SJSA1 (cell line): ENCODE data around the gene RB1. TPM values are rescaled to one million over a fixed set of nuclear protein-coding genes. Genes with fewer than 3 reads are reported as not detected.

Experiments
- DNase-seq, 2 experiments: peaks; one replicate each; pipeline ENCODE4 v3.0.0-alpha.2; 2015 to 2020; ENCODE audit warnings: low spot score in 2 of 2, low read depth in 1 of 2
- H3K27ac ChIP-seq: fragments of 250-450 bp; sonication (Bioruptor Pico); 2 replicates; pipeline ENCODE4 v1.5.1; 2020; ENCODE audit warnings: mild to moderate bottlenecking, moderate library complexity
- H3K27me3 ChIP-seq: fragments of 250-450 bp; sonication (Bioruptor Pico); replicated peaks from 2 replicates; pipeline ENCODE4 v1.5.1; 2020; ENCODE audit warnings: mild to moderate bottlenecking, moderate library complexity
- H3K36me3 ChIP-seq: fragments of 250-450 bp; sonication (Bioruptor Pico); 2 replicates; pipeline ENCODE4 v1.5.1; 2020; ENCODE audit warnings: mild to moderate bottlenecking
- H3K4me1 ChIP-seq: fragments of 250-450 bp; sonication (Bioruptor Pico); replicated peaks from 2 replicates; pipeline ENCODE4 v1.6.1; 2021; ENCODE audit warnings: mild to moderate bottlenecking
- H3K4me3 ChIP-seq: fragments of 250-450 bp; sonication (Bioruptor Pico); 2 replicates; pipeline ENCODE4 v1.5.1; 2020; ENCODE audit warnings: mild to moderate bottlenecking
- H3K9me3 ChIP-seq: fragments of 250-450 bp; sonication (Bioruptor Pico); replicated peaks from 2 replicates; pipeline ENCODE4 v1.5.1; 2020; ENCODE audit warnings: mild to moderate bottlenecking
- total RNA-seq: library from RNA; depleted of rRNA; stranded (reverse); fragments of >200 nt; shearing (Covaris generic); gene quantifications from 2 replicates; pipeline ENCODE4 v1.2.3, GENCODE V29; 2014

Gene RB1
- total RNA-seq, 1 experiment from 2014 or later: 53.8 TPM

DNA sequence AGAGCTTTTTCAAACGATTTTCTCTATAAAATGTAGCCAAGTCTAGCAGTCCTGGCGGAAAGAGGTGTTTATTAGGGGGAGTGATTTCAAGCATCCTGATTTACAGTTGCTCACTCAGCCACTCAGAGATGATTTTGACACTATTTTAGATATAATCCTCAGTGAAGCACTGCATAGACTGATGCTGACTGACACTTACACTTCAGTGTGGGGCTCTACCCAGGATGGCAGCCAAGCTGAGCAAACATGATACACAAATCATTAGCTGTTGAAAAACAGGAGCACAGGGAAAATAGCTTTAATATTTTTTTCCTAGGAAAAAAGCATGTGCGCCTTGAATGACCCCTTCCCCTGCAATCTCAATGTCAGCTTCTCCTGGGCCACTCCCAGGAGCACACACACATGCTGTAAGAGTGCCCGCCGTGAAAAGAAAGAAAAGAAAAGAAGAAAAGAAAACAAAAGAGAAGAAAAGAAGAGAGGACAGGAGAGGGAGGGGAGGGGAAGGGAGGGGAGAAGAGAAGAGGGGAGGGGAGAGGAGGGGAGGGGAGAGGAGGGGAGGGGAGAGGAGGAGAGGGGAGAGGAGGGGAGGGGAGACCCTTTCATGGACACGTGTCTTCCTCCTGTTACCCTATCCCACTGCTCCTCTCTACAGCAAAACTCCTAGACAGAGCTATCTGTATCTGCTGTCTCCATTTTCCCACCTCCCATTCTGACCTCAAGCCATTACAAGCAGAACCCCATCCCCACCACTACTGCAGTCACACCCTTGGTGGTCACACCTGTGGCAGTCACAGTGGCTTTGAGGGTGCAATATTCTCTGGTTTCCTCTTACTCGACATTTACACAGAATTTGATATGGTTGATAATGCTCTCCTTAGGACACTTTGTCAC, 193.0 kb downstream of the RB1 start:
- no peaks in the 10 kb centered on the region for H3K9me3 ChIP-seq
- no peaks in the 10 kb centered on the region for H3K27me3 ChIP-seq
- no peak overlapping the region for H3K4me3 ChIP-seq
- H3K4me1 ChIP-seq: no peaks in the 10 kb centered on the region
- H3K36me3 ChIP-seq: no peaks in the 10 kb centered on the region
- no peak for DNase-seq
- no peak overlapping the region for H3K27ac ChIP-seq

DNA sequence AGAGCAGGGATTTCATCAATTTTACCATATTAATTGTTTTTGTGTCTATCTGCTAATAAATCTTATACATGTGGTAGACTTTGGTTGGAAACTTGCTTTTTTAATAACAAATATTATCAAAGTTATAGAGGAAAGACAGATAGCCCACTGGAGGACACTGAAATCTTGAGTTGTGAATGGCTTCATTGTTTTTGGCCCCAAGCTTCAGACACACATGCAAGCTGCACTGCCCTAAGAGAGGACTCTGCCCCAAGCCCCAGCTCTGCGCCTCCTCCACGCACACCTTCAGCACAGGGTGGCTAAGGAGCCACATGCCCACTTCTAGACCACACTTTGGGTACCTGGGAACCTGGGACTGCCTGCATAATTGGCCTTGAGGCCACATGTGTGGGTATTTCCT, 194.1 kb downstream of the RB1 start:
- H3K27me3 ChIP-seq: no peaks in the 10 kb centered on the region
- H3K27ac ChIP-seq: no peak overlapping the region
- no peaks in the 10 kb centered on the region for H3K9me3 ChIP-seq
- no peaks in the 10 kb centered on the region for H3K36me3 ChIP-seq
- no peak overlapping the region for H3K4me3 ChIP-seq
- DNase-seq: no peak
- peaks cover 1% of the 10 kb centered on the region; the same call in 1 of the 2 replicates for H3K4me1 ChIP-seq

DNA sequence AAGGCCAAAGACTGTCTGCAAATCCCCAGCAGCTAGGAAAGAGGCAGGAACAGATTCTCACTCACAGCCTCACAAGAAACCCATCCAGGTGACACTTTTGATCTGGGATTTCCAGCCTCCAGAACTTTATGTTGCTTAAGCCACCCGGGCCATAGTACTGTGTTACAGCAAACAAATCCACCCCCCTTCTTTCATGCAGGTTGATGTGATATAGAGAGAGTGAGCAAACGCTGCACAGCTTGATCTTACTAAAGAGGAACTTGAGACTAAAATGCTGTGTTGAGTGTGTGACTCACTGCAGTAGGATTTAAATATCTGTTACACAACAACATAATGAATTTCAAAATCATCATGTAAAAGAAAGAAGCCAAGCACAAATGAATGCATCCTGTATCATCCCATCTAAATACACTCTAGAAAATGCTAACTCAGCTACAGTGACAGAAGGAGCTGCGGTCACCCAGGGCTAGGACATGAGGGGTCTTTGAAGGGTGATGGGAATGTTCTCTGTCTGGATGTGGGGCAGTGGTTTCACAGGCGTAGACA, 197.2 kb downstream of the RB1 start:
- no peaks in the 10 kb centered on the region for H3K36me3 ChIP-seq
- H3K27me3 ChIP-seq: no peaks in the 10 kb centered on the region
- no peaks in the 10 kb centered on the region for H3K9me3 ChIP-seq
- H3K4me3 ChIP-seq: no peak overlapping the region
- no peak for DNase-seq
- H3K4me1 ChIP-seq: peaks cover 6% of the 10 kb centered on the region; the same call in 1 of the 2 replicates
- no peak overlapping the region for H3K27ac ChIP-seq

DNA sequence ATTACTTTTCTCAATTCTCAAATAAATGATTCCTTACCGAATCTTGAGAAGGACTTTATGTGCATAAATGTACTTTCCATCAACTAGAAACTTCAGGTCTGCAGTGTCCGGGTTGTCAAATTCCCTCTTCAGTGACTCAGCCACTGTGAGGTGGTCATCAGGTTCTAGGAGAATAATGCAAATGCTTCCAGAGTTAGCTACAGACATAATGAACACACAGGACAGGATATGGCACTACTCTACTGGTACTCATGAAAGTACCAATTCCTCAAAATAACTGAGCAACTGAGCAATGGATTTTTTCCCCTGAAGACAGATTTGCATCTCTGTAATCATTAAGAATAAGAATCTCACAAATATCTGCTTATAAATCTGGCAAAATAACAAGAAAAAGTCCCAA, 198.2 kb downstream of the RB1 start:
- Histone ChIP-seq H3K4me3 (no peak overlapping the region), H3K4me1 (peaks cover 6% of the 10 kb centered on the region; the same call in 1 of the 2 replicates), H3K36me3 (no peaks in the 10 kb centered on the region), H3K27ac (no peak overlapping the region), H3K27me3 (no peaks in the 10 kb centered on the region), H3K9me3 (no peaks in the 10 kb centered on the region)
- DNase-seq: no peak

DNA sequence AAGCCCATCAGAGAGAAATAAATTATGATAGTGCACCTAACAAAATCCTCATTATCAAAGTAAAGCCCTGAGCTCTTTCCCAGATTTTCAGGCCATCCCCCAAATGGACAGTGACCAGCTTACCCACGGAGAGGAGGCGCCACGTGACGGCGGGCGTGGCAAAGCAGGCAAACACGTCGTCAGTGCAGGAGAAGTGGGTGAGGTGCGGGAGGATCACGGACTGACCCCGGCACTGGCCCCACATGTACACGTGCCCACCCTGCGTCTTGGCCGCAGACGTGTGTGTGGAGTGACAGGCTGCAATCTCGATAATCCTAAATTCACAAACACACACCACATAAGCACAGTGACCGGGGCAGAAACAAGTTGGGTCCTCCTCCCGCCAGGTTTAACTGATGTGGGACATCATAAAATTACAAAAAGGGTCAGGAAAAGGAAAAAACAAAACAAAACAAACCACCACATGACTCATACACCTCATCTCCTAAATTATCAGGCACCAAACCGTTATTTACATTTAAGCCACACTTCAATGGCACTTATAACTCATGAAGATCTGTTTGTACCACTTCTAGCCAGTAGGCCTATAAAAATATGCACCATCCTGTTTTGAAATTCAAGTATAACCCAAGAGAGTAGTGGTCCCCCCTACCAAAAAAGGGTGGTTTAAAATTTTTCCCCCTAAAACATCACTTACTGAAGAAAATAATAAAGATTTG, 199.2 kb downstream of the RB1 start:
- Histone ChIP-seq H3K4me3 (no peak overlapping the region), H3K27ac (no peak overlapping the region), H3K4me1 (peaks cover 6% of the 10 kb centered on the region; the same call in 1 of the 2 replicates), H3K27me3 (no peaks in the 10 kb centered on the region), H3K36me3 (no peaks in the 10 kb centered on the region), H3K9me3 (no peaks in the 10 kb centered on the region)
- no peak for DNase-seq

DNA sequence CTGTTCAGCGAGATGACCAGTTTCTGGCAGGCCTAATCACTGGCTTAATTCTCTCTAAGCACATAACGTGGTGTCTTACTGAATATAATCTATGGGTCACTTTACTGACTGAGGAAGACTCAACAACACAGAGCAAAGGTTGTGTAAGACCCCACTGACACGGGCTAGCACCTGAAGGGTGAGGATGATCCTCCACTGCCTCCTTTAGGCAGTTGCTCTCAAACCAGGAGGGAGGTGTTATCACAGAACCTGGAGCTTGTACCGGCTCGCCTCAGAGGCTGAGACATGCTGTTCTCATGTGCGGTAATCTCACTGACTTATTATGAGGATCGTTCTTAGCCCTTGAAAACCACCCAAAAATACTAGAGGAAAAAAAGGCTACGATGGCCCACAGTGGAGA, 201.1 kb downstream of the RB1 start:
- Histone ChIP-seq H3K9me3 (no peaks in the 10 kb centered on the region), H3K27ac (no peak overlapping the region), H3K4me3 (no peak overlapping the region), H3K27me3 (no peaks in the 10 kb centered on the region), H3K4me1 (peaks cover 6% of the 10 kb centered on the region; the same call in 1 of the 2 replicates), H3K36me3 (no peaks in the 10 kb centered on the region)
- no peak for DNase-seq

DNA sequence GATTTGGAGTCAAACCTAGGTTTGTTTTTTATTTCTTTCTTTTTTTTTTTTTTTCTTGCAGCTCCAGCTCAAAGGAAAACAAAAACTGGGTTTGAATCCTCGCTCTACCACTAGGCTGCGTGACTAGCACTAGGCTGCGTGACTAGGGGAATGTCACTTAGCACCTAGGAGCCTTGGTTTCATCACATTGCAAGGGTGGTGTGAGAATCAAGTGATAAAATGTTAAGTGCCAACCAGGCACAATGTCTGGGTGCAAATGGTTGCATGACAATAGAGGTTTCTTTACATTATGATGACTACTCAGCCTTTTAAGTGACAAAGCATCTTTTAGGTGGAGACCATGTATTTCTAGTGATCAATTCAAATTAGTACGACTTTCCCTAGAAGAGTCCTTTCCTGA, 201.5 kb downstream of the RB1 start:
- H3K27ac ChIP-seq: no peak overlapping the region
- H3K4me1 ChIP-seq: peaks cover 6% of the 10 kb centered on the region; the same call in 1 of the 2 replicates
- H3K36me3 ChIP-seq: no peaks in the 10 kb centered on the region
- H3K9me3 ChIP-seq: no peaks in the 10 kb centered on the region
- DNase-seq: no peak
- H3K27me3 ChIP-seq: no peaks in the 10 kb centered on the region
- H3K4me3 ChIP-seq: no peak overlapping the region

DNA sequence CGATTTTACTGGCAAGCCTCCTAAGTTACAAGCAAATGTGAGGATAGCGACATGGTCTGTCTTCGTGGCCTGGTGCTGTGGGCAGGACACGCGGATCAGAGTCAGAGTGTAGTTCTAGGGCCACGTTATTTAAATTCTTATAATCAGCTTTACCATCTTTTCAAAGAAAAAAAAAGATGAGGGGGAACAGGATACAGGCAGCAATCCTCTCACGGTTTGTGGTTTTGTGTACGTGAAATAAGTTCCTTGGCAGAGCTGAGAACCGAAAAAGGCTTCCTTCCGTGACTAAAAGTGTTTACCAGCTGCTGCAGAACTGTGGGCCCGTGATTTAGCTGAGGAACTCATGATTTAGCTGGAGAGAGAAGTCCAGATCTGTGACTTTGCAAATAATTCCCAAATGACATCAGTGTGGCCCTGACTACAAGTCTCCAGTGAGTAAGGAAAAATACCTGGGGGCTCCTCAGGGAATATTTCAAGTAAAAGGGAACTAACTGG, 202.1 kb downstream of the RB1 start:
- Histone ChIP-seq H3K27me3 (no peaks in the 10 kb centered on the region), H3K4me1 (peaks cover 6% of the 10 kb centered on the region; the same call in 1 of the 2 replicates), H3K27ac (no peak overlapping the region), H3K36me3 (no peaks in the 10 kb centered on the region), H3K4me3 (no peak overlapping the region), H3K9me3 (no peaks in the 10 kb centered on the region)
- DNase-seq: no peak

DNA sequence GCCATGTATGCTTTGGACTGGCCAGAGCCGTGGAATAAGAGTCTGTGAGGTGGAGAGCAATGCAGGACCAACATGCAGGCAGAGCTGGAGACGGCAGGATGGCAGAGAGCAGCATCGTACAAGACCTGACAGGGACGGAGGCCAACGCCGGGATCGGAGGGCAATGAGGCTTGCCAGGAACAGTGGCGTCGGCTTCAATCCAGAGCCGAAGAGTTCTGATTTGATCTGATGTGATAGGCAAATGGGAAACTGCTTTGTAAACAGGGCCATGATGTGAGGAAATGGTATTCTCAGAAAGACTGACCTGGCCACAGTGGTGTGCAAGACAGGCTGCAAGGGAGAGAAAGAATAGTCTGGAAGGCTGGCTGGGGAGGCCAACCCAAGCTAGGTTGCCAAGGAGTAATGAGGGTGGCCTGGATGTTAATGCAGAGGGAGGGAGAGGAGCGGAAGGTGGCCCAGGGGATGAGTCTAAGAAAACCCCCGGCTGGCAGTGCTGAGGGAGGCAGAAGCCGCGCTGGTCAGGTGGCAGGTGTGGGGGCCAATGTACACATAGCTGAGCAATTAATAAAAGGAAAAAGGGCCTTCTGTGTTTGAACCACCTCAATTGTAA, 202.6 kb downstream of the RB1 start:
- Histone ChIP-seq H3K36me3 (no peaks in the 10 kb centered on the region), H3K4me1 (peaks cover 6% of the 10 kb centered on the region; the same call in 1 of the 2 replicates), H3K27ac (no peak overlapping the region), H3K4me3 (no peak overlapping the region), H3K9me3 (no peaks in the 10 kb centered on the region), H3K27me3 (no peaks in the 10 kb centered on the region)
- DNase-seq: no peak

DNA sequence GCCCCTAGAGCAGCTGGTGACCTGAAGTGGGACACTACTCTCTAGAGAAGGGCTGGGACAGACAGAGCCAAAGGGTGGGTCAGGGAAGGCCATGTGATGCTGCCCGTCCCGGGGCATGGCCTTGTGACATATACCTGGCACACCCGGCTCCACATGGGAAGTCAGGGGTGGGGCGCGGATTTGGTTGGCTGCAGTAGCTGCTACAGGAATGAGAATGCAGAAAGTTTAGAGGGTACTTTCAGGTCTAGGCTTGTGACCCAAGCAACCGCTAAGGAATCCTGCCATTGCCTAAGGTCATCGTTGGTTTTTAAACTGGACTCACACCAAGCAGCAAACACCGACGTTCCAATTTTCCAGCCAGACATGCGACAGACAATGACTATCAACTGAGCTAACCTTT, 203.5 kb downstream of the RB1 start:
- DNase-seq: no peak
- no peak overlapping the region for H3K27ac ChIP-seq
- H3K4me3 ChIP-seq: no peak overlapping the region
- peaks cover 6% of the 10 kb centered on the region; the same call in 1 of the 2 replicates for H3K4me1 ChIP-seq
- no peaks in the 10 kb centered on the region for H3K27me3 ChIP-seq
- no peaks in the 10 kb centered on the region for H3K36me3 ChIP-seq
- no peaks in the 10 kb centered on the region for H3K9me3 ChIP-seq

DNA sequence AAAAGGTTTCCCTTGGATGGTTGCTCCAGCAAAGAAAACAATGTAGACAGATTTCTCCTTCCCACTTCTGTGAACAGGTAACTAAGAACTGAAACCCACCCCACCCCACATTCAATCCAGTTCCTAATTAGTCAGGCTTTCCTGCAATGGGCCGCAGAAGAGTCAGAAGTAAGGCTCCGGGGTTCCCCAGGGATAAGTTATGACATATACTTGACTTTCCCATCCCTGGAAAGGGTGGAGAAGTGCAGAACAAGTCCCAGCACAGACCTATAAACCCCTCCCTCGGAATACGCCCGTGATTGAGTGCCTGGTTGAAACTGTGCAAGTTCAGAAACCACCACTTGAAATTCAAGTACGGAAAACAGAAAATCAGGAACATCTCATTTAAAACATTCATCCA, 204.5 kb downstream of the RB1 start:
- Histone ChIP-seq H3K27ac (no peak overlapping the region), H3K27me3 (no peaks in the 10 kb centered on the region), H3K36me3 (no peaks in the 10 kb centered on the region), H3K4me1 (peaks cover 1% of the 10 kb centered on the region; the same call in 1 of the 2 replicates), H3K4me3 (no peak overlapping the region), H3K9me3 (no peaks in the 10 kb centered on the region)
- DNase-seq: no peak

DNA sequence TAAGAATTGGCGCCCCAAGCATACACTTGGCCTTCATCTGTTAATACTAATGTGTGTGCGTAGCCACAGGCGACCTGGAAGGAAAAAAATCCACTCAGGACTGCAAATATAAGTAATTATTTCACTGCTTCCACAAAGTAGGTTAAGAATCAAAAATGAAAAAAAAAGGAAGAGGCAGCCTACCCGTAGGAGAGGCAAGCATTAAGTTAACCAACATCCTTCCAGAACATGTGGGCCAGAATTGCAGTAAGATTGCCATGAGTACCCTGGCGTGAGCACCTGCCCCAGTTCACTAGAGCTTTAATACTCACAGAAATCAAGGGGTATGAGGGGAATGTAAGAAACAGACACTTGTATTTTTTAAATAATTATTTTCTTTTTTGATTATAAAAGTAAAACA, 207.1 kb downstream of the RB1 start:
- DNase-seq: no peak
- H3K27ac ChIP-seq: no peak overlapping the region
- H3K4me3 ChIP-seq: no peak overlapping the region
- no peaks in the 10 kb centered on the region for H3K4me1 ChIP-seq
- H3K27me3 ChIP-seq: no peaks in the 10 kb centered on the region
- no peaks in the 10 kb centered on the region for H3K9me3 ChIP-seq
- H3K36me3 ChIP-seq: no peaks in the 10 kb centered on the region

DNA sequence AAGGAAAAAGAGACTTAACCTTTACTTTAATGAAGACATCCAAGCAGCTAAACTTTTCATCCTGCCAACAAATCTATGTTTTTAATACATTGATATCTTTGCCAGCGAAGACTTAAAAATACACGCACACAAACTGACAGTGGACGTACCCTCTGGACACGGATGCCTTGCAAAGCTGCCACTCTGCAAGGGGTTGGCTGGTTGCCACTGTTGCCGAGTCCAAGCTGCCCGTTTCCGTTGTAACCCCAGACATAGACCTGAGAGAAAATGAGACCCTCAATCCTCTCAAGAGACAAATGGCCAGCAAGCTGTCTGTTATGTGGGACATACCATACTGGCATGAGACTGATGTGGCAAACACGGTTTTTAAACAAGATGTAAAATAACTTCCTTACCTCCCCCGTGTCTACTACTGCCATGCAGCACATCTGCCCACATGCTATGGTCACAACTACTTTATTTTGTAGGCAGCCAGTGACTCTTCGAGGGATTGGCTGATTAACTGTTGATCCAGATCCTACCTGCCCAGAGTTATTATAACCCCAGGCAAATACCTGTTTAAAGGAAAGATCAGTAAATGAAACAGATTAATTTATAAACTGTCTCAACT, 208.2 kb downstream of the RB1 start:
- H3K27ac ChIP-seq: no peak overlapping the region
- no peak overlapping the region for H3K4me3 ChIP-seq
- H3K9me3 ChIP-seq: no peaks in the 10 kb centered on the region
- no peaks in the 10 kb centered on the region for H3K27me3 ChIP-seq
- H3K36me3 ChIP-seq: no peaks in the 10 kb centered on the region
- H3K4me1 ChIP-seq: no peaks in the 10 kb centered on the region
- no peak for DNase-seq
